Measurements from ENCODE around the gene OLFM1. TPM values are rescaled to one million over a fixed set of nuclear protein-coding genes. Genes with fewer than 3 reads are reported as not detected.

The OLFM1 gene
- total RNA-seq, 1 donor, result 4.4 TPM

DNA sequence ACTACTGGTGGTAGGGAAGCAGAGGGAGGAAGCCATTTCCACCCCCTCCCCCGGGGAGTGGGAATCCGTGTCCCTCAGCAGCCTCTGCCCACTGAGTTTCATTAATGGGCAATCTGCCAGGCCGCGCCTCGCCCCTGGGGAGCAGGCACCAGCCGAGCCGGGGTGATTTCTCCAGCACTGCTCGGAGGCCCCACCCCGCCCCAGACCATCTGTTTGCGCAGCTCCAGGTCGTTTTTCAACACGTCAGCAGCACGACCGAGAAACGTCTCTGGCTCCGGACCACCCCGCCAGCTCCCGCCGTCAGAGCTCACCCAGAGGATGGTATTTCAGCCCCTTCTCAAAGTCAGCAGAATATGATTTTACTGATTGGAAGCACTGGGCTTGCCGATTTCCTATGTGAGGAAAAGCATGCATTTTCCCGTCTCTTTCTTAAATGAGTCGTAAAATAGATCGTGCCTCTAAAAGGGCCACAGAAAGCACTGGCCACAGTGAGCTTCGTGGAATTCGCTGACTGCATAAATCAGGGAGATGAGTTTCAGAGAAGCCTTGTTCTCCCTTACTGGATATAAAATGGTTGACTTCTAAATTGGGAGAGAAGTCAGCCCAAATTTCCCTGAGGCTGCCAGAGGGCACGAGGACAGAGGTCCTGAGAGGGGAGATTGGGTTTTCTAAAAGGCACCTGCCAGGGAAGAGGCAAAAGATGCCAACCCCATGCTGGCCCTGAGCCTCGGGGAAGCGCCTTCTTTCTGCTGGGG is 47.0 kb downstream of the OLFM1 start:
- no peak overlapping the region for H3K4me3 ChIP-seq (ENCODE audit: low read length)
- H3K4me1 ChIP-seq (ENCODE audit: insufficient read depth, low read length), result no peaks in the 10 kb centered on the region
- H3K9me3 ChIP-seq (ENCODE audit: low read depth, low read length), result no peaks in the 10 kb centered on the region
- H3K27me3 ChIP-seq (ENCODE audit: insufficient read depth, low read length), result no peaks in the 10 kb centered on the region

DNA sequence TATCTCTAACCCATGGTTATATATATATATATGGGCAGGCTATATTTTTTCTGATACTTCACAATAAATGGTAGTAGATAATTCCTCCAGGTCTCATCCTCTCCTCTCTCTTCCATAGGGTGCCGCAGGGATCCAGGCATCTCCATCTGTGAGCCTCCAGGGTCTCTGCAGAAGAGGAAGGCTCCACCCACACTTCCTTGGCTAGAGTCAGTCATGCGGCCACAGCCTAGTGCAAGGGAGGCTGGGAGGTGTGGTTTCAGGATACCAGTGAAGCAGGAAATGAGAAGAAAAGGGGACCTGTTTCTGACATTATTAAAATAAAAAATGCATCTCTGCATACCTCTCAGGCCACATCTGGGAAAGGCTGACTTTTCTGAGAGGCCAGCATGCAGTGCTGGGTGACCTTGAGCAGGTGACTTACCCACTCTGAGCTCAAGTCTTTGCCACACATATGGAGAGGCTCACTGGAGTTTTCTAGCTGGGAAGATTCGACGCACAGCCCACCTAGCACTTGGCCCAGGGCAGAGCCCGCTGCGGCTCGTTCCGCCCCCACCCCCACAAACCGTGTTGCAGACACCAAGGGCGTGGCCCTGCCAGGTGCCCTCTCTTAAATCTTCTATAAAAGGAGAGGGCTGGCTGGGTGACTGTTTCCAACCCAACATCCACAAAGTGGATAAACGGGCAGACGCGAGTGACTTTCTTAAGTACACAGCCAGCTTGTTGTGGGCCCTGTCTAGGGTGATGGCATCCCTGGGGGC is 47.9 kb downstream of the OLFM1 start:
- no peaks in the 10 kb centered on the region for H3K9me3 ChIP-seq (ENCODE audit: low read depth, low read length)
- no peaks in the 10 kb centered on the region for H3K27me3 ChIP-seq (ENCODE audit: insufficient read depth, low read length)
- H3K4me3 ChIP-seq (ENCODE audit: low read length), result no peak overlapping the region
- no peaks in the 10 kb centered on the region for H3K4me1 ChIP-seq (ENCODE audit: insufficient read depth, low read length)

DNA sequence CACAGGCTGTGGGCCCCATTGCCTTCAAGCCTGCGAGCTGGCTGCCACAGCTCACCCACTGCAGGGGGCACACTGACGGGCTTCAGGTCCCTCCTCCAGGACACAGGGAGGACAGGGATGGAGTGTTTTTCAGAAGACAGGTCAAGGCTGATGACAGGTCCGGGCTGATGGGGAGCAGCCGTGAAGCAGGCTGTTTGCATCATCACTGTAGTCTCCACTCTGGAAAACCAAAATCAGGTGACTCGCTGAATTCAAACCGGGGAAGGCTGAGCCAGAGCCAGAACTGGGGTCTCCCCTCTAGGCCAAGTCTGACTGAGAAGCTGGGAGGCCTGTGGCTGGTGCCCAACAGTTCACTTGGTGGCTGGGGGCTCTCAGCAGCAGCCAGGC is 48.5 kb downstream of the OLFM1 start:
- Histone ChIP-seq H3K9me3 (ENCODE audit: low read depth, low read length) (no peaks in the 10 kb centered on the region), H3K4me1 (ENCODE audit: insufficient read depth, low read length) (no peaks in the 10 kb centered on the region), H3K4me3 (ENCODE audit: low read length) (no peak overlapping the region), H3K27me3 (ENCODE audit: insufficient read depth, low read length) (no peaks in the 10 kb centered on the region)

DNA sequence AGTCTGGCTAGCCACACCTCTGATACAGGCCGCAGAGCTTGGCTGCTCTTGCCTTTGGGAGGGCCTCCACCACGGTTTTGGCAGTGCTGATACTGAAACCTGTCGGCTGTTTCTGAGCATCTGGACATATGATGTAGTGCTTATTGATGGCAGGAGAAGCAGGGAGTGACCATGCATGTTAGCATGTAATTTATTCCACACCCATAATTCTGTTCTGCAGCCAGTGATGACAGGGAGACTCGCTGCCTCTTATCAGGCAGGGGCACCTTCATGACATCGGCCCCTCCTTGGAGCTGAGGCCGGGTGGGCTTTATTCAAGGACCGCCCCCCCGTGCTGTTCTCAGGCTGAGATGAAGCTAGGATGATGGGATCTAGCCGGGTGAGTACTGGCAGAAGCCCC is 49.0 kb downstream of the OLFM1 start:
- Histone ChIP-seq H3K9me3 (ENCODE audit: low read depth, low read length) (no peaks in the 10 kb centered on the region), H3K4me1 (ENCODE audit: insufficient read depth, low read length) (no peaks in the 10 kb centered on the region), H3K4me3 (ENCODE audit: low read length) (no peak overlapping the region), H3K27me3 (ENCODE audit: insufficient read depth, low read length) (no peaks in the 10 kb centered on the region)

DNA sequence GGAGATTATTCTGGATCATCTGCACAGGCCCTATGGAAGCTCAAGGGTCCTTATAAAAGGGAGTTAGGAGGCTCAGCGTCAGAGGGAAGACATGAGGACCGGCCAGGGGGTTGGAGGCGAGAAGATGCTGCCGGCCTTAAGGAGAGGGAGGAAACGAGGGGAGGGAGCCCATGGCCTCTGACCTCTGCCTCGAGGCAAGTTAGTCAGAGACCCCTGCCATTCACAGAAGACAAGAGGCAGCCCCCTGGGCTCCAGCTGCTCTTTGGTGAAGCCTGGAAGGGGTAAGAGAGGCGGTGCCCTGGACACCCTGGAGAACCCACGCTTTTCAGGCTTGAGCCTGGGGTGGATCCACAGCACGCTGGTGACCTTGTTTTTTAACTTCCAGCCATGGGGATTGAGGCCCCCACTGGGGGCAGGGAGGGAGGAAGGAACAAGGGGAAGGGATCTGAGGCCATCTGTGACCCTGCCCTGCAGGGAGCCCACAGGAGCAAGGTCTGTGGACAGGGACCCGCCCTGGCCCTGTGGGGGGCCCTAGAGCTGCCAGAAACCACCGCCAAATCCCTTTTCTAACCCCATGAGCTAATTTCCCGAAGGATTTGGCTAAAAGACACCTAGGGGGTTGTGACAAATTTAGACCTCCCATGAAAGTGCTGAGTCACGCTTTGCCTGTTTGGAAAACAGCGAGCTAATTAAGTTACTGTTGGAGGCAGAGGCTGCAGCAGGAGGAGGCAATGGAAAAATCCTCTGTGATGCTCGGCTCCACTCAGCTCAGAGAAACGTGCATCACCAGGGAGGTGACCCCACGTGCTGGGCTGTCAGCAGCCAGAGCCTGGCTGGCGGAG is 49.7 kb downstream of the OLFM1 start:
- Histone ChIP-seq H3K4me1 (ENCODE audit: insufficient read depth, low read length) (no peaks in the 10 kb centered on the region), H3K9me3 (ENCODE audit: low read depth, low read length) (no peaks in the 10 kb centered on the region), H3K4me3 (ENCODE audit: low read length) (no peak overlapping the region), H3K27me3 (ENCODE audit: insufficient read depth, low read length) (no peaks in the 10 kb centered on the region)

DNA sequence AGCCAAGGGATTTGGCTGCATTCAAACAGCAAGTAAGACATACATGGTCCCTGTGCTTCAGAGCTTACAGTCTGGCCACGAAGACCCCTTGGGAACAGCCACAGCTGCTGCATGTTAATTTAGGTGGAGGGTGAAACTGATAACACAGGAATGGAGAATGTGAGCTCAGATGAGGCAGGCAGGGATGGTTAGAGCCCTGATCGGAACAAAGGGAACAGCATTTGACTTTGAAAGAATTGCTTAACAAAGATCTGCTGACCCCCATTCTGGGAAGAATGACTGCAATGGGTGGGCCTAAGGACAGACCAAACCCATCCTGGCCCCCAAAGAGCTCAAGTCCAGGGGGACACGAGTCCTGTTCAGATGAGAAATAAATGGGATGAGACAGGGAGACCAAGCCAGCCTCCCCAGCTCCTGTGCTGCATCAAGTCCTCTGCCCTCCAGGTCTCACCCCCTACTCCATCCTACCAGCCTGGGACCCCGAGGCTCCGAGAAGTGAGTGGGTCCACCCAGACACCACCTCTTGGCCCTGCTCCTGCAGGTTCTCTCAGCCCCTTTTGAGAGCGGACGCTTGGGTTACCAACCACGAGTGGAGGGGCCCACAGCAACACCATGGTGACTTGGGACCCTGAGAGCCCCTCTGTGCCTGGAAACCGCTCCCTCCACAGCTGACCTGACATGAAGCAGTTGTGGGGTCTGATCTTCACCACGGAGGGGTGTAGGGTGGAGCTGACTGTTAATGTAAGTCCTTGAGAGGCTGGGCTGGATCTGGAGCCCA is 50.8 kb downstream of the OLFM1 start:
- Histone ChIP-seq H3K4me3 (ENCODE audit: low read length) (no peak overlapping the region), H3K4me1 (ENCODE audit: insufficient read depth, low read length) (no peaks in the 10 kb centered on the region), H3K27me3 (ENCODE audit: insufficient read depth, low read length) (no peaks in the 10 kb centered on the region), H3K9me3 (ENCODE audit: low read depth, low read length) (no peaks in the 10 kb centered on the region)

DNA sequence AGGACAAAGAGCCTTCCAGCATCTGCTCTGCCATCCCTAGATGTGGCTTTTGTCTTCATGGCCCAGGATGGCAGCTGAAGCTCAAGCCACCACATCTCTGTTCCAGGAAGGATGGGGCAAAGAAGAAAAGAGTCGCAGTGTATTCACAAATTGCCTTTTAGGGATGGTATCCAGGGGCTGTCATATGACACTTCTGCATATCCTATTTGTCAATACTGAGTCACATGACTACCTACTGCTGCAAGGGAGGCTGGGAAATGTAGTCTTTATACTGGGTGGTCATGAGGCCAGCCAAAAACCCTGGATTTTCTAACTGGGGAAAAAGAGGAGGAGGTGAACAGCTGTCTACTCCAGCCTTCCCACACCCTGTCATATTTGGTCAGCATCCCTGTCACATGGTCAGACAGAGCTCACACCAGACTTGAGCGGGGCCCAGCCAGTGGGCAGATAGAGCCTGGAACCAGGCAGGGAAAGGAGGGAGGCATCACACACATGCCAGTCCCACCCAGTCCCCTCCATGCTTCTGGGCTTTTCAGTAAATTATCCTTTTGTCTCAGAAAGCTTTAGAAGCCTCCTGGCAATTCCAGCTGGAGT is 52.0 kb downstream of the OLFM1 start:
- Histone ChIP-seq H3K27me3 (ENCODE audit: insufficient read depth, low read length) (no peaks in the 10 kb centered on the region), H3K4me3 (ENCODE audit: low read length) (no peak overlapping the region), H3K4me1 (ENCODE audit: insufficient read depth, low read length) (no peaks in the 10 kb centered on the region), H3K9me3 (ENCODE audit: low read depth, low read length) (no peaks in the 10 kb centered on the region)

DNA sequence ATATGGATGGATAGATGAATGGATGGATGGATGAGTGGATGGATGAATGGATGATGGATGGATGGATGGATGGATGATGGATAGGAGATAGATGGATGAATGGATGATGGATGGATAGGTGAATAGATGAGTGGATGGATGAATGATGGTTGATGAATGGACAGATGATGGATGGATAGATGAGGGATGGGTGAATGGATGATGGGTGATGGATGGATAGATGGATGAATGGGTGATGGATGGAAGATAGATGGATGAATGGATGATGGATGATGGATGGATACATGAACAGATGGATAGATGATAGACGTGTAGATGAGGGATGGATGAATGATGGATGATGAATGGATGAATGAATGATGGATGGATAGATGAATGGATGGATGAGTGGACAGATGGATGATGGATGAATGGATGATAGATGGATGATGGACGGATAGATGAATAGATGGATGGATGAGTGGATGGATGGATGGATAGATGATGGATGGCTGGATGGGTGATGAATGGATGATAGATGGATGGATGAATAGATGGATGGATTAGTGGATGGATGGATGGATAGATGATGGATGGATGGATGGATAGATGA is 53.8 kb downstream of the OLFM1 start:
- Histone ChIP-seq H3K27me3 (ENCODE audit: insufficient read depth, low read length) (no peaks in the 10 kb centered on the region), H3K4me3 (ENCODE audit: low read length) (no peak overlapping the region), H3K4me1 (ENCODE audit: insufficient read depth, low read length) (no peaks in the 10 kb centered on the region), H3K9me3 (ENCODE audit: low read depth, low read length) (no peaks in the 10 kb centered on the region)

DNA sequence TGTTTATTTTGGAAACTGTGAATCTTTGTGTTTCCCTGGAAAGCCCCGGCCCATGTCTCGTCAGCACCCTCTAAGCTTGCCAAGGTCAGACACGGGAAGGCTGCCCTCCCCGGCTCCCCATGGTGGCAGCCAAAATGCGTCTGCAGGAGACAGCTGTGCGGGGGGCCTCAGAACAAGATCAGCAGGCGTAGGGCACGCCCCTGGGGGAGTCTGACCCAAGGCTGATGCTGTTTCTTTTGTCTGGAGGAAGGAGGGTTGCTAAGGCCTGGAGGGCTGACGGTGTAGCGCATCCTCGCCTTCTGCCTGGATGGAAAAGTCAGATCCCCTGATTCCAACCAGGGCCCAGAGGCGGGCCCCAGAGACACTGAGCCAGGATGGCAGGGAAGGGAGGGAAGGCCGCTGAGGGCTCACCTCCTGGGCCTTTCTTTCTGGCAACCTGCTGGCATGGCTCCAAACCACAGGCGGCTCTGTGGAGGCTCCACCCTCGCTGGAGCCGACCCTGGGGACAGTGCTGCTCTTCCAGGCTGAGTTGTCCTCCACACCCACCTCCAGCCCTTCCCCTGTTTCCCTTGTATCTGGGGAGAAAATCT is 57.2 kb downstream of the OLFM1 start:
- H3K4me1 ChIP-seq (ENCODE audit: insufficient read depth, low read length), result no peaks in the 10 kb centered on the region
- no peak overlapping the region for H3K4me3 ChIP-seq (ENCODE audit: low read length)
- H3K9me3 ChIP-seq (ENCODE audit: low read depth, low read length), result no peaks in the 10 kb centered on the region
- no peaks in the 10 kb centered on the region for H3K27me3 ChIP-seq (ENCODE audit: insufficient read depth, low read length)

DNA sequence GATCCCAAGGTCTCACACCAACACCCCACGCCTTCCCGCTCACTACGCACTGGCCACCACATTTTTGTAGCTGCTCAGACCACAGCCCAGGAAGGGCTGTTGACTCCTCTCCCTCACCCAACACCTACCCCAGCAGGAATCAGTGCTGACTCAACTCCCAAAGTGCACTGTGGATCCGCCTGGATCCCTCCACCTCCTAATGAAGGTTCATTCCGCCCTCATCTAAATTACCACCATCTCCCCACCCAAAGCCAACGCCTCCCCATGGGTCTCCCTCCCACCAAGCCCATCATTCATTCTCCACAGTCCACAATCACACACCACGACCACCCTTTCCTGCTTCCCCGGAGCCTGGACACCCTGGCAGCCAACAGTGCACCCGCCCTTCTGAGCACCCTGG is 57.8 kb downstream of the OLFM1 start:
- H3K9me3 ChIP-seq (ENCODE audit: low read depth, low read length), result no peaks in the 10 kb centered on the region
- H3K27me3 ChIP-seq (ENCODE audit: insufficient read depth, low read length), result no peaks in the 10 kb centered on the region
- no peaks in the 10 kb centered on the region for H3K4me1 ChIP-seq (ENCODE audit: insufficient read depth, low read length)
- no peak overlapping the region for H3K4me3 ChIP-seq (ENCODE audit: low read length)

DNA sequence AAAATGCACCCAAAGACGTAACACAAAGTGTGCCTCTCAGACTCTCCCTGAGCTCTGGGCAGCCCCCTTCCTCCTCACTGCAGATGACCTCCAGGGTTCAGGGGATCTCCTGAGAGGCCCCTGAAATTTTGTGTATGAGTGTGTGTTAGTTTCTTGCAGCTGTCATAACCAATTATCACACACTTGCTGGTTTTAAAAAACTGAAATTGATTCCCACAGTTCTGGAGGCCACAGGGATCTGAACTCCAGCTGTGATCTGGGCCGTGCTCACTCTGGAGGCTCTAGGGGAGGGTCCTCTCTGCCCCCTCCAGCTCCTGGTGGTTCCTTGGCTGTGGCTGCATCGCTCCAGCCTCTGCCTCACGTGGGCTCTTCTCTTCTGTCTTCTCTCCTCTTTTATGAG is 58.8 kb downstream of the OLFM1 start:
- H3K4me1 ChIP-seq (ENCODE audit: insufficient read depth, low read length), result no peaks in the 10 kb centered on the region
- no peaks in the 10 kb centered on the region for H3K27me3 ChIP-seq (ENCODE audit: insufficient read depth, low read length)
- H3K4me3 ChIP-seq (ENCODE audit: low read length), result no peak overlapping the region
- H3K9me3 ChIP-seq (ENCODE audit: low read depth, low read length), result no peaks in the 10 kb centered on the region

DNA sequence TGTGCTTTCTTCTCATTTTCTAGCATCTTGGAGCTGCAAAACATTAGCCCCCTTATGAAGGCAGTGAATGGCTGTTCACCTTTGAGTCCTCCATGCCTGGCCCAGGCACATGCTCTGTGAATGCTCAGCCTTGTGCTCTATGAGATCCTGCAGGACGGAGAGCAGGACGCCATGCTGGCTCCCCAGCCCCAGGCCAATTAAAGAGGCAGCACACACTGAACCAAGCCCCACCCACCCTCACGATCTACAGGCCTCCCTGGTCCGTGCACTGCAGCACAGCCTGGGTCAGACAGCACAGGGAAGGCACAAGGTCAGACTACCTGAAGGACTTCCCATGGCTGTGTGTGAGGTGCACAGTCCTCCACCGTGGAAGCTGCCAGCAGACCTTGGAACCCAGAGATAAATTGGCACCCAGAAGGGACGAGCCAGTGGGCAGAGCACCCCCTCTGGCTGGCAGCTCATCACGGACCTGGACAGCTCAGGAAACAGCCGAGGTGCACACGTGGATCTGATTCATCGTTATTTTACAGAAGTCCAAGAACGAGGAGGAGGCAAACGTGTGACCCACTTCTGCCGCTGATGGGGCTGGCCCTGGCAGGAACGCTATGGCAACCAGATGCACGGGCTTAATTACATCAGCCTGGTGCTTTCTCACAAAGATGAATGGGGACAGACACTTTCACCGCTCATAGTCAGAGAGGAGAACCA is 59.5 kb downstream of the OLFM1 start:
- no peaks in the 10 kb centered on the region for H3K27me3 ChIP-seq (ENCODE audit: insufficient read depth, low read length)
- no peak overlapping the region for H3K4me3 ChIP-seq (ENCODE audit: low read length)
- H3K4me1 ChIP-seq (ENCODE audit: insufficient read depth, low read length), result no peaks in the 10 kb centered on the region
- H3K9me3 ChIP-seq (ENCODE audit: low read depth, low read length), result no peaks in the 10 kb centered on the region

DNA sequence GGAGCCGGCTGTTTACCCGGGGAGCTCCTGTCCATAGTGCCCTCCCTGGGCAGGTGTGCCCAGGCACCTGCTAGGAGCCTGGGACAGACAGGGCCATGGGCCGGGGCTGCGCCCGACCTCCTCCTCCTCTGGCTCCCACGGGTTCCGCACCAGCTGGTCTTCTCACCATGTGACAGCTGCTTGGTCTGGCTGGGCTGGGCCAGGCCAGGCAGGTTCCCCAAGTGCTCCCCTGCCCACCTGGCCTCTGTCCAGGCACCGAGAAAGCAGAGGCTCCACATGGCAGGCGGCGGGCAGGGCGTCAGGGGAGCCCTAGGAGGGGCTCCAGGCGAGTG is 60.0 kb downstream of the OLFM1 start:
- no peaks in the 10 kb centered on the region for H3K9me3 ChIP-seq (ENCODE audit: low read depth, low read length)
- H3K4me1 ChIP-seq (ENCODE audit: insufficient read depth, low read length), result no peaks in the 10 kb centered on the region
- no peaks in the 10 kb centered on the region for H3K27me3 ChIP-seq (ENCODE audit: insufficient read depth, low read length)
- no peak overlapping the region for H3K4me3 ChIP-seq (ENCODE audit: low read length)
